K562 (cell line): ENCODE results near the gene HPSE2. TPM values are rescaled to one million over a fixed set of nuclear protein-coding genes. Genes with fewer than 3 reads are reported as not detected.

Source experiments
- ATAC-seq: fragments of 200-7000 bp; cut with Tn5 transposase; 3 replicates; pipeline ENCODE4 v1.9.1; 2020; ENCODE audit warnings: moderate library complexity
- BruUV-seq: library from RNA; stranded (reverse); fragments of 400-500 nt; replicated peaks from 2 replicates; lab custom pipeline; 2021; lab: Mats Ljungman, UMichigan
- CTCF ChIA-PET: fragments of 300-600 bp; formaldehyde crosslinking; extraction: SDS; loops from one replicate; lab custom pipeline; 2021; ENCODE audit warnings: low intra/inter-chr PET ratio; lab: Yijun Ruan, JAX
- POLR2A ChIA-PET: fragments of 300-600, 350-650 bp; sonication (Branson Sonifier 250); formaldehyde crosslinking; extraction: SDS; loops from one replicate; lab custom pipeline; 2021; ENCODE audit warnings: antibody characterized with exemption, inconsistent platforms; lab: Yijun Ruan, JAX
- DNase-seq, 4 experiments: peaks; one replicate each; pipeline versions ENCODE4 v3.0.0 to v3.0.0-alpha.2; 2011 to 2018; ENCODE audit warnings: low spot score in 3 of 4, mixed read lengths in 3 of 4; ENCODE audit errors: extremely low read depth in 1 of 4
- FAIRE-seq: peaks from 2 replicates; lab custom pipeline; 2011; peaks lifted over from hg19 to GRCh38; lab: Jason Lieb, UNC
- H2AFZ ChIP-seq: 2 replicates; pipeline ENCODE4 v1.6.0; 2011; ENCODE audit warnings: low read depth, low read length, control low read depth, inconsistent platforms
- H3K27ac ChIP-seq: fragments of 200-600 bp; 3 replicates; pipeline ENCODE4 v1.8.0; 2011; ENCODE audit warnings: low read depth, mild to moderate bottlenecking, control low read depth, inconsistent platforms, low read length, moderate library complexity, mixed read lengths; ENCODE audit errors: extremely low read depth
- H3K27me3 ChIP-seq, 2 experiments: fragments of 300-600 bp in 1 of 2; 2 replicates in 1 of 2; 3 replicates in 1 of 2; pipeline versions ENCODE4 v1.6.0 to v1.8.0; 2011; ENCODE audit warnings: inconsistent platforms in 2 of 2, low read length in 2 of 2, mild to moderate bottlenecking in 1 of 2, mixed read lengths in 1 of 2, moderate library complexity in 1 of 2; ENCODE audit not compliant: control insufficient read depth in 2 of 2, insufficient read depth in 2 of 2
- H3K36me3 ChIP-seq: fragments of 300-600 bp; 3 replicates; pipeline ENCODE4 v1.8.0; 2011; ENCODE audit warnings: mild to moderate bottlenecking, low read length, inconsistent platforms; ENCODE audit not compliant: control insufficient read depth, insufficient read depth
- H3K4me1 ChIP-seq, 2 experiments: fragments of 200-600 bp in 1 of 2; replicated peaks in 1 of 2; 2 replicates in 1 of 2; 3 replicates in 1 of 2; pipeline versions ENCODE4 v1.5.1 to v1.8.0; 2011; ENCODE audit warnings: inconsistent platforms in 2 of 2, low read length in 2 of 2, mild to moderate bottlenecking in 1 of 2, mixed read lengths in 1 of 2, moderate library complexity in 1 of 2; ENCODE audit not compliant: control insufficient read depth in 2 of 2, insufficient read depth in 2 of 2
- H3K4me2 ChIP-seq: 2 replicates; pipeline ENCODE4 v1.6.1; 2011; ENCODE audit warnings: low read length, control low read depth, inconsistent platforms, mixed read lengths; ENCODE audit not compliant: insufficient read depth
- H3K4me3 ChIP-seq: fragments of 200-600 bp; sonication (generic), shearing (Covaris generic); 2 replicates; pipeline ENCODE4 v1.5.1; 2016; ENCODE audit warnings: control low read depth, inconsistent platforms
- H3K79me2 ChIP-seq: fragments of 200-600 bp; 3 replicates; pipeline ENCODE4 v1.8.0; 2011; ENCODE audit warnings: low read length, inconsistent platforms; ENCODE audit not compliant: control insufficient read depth, insufficient read depth
- H3K9ac ChIP-seq, 2 experiments: 2 replicates each; pipeline versions ENCODE4 v1.6.0 to v1.6.1; 2011; ENCODE audit warnings: low read depth in 2 of 2, low read length in 2 of 2, control low read depth in 1 of 2, inconsistent platforms in 1 of 2, mild to moderate bottlenecking in 1 of 2, mixed read lengths in 1 of 2; ENCODE audit not compliant: insufficient read depth in 1 of 2
- H3K9me1 ChIP-seq: one replicate; pipeline ENCODE4 v1.6.0; 2011; ENCODE audit warnings: inconsistent platforms, mild to moderate bottlenecking, low read length, moderate library complexity; ENCODE audit not compliant: control insufficient read depth, insufficient read depth
- H3K9me3 ChIP-seq: replicated peaks from 2 replicates; pipeline ENCODE4 v1.5.1; 2011; ENCODE audit warnings: low read depth, low read length, inconsistent platforms; ENCODE audit not compliant: control insufficient read depth, insufficient read depth
- H4K20me1 ChIP-seq: replicated peaks from 2 replicates; pipeline ENCODE4 v1.6.1; 2011; ENCODE audit warnings: low read length, inconsistent platforms, mixed read lengths; ENCODE audit not compliant: control insufficient read depth, insufficient read depth
- DMBX1 ChIP-seq: fragments of 250-450 bp; sonication (Bioruptor Pico); IDR thresholded peaks from 2 replicates; pipeline ENCODE4 v1.8.0; 2022; ENCODE audit warnings: inconsistent platforms, mild to moderate bottlenecking, moderate library complexity, borderline replicate concordance
- PCBP1 ChIP-seq: fragments of 200-400 bp; formaldehyde crosslinking; IDR thresholded peaks from 2 replicates; pipeline ENCODE4 v1.6.1; 2018; ENCODE audit warnings: mild to moderate bottlenecking, low read depth, low read length; ENCODE audit not compliant: poor library complexity, severe bottlenecking
- ZBTB7A ChIP-seq: IDR thresholded peaks from 2 replicates; pipeline ENCODE4 v1.6.1; 2011; ENCODE audit warnings: low read depth, mild to moderate bottlenecking, low read length, moderate library complexity, borderline replicate concordance; ENCODE audit not compliant: control insufficient read depth
- ZZZ3 ChIP-seq: fragments of 450-650 bp; IDR thresholded peaks from 2 replicates; pipeline ENCODE4 v1.6.1; 2016; ENCODE audit warnings: antibody characterized with exemption, mild to moderate bottlenecking, moderate library complexity
- WGBS: fragments of 100-300 bp; shearing (Covaris generic); methylation state at CpG from one replicate; pipeline ENCODE4 v1.1.6; 2016; ENCODE audit warnings: low coverage, mixed read lengths; ENCODE audit not compliant: insufficient coverage; ENCODE audit errors: missing lambda C conversion rate; 5-methylcytosine and 5-hydroxymethylcytosine counted together
- in situ Hi-C: fragments of 300-500 bp; cut with MboI; formaldehyde crosslinking; loops from 4 replicates; pipeline ENCODE4 v1.15.0; 2018; ENCODE audit warnings: inconsistent platforms, mixed read lengths
- intact Hi-C: fragments of 100-400 bp; cut with micrococcal nuclease; formaldehyde crosslinking; loops from 2 replicates; pipeline ENCODE4 v1.14.2; 2022
- polyA plus RNA-seq, 8 experiments: library from polyadenylated mRNA; depleted of rRNA in 4 of 8; stranded (reverse) in 5 of 8; unstranded in 3 of 8; fragments of >200 nt; fragmentation: Nextera tagmentation in 2 of 8; fragmentation: Illumina TruSeq in 1 of 8; extraction: Ambion mirVana in 2 of 8; extraction: Trizol in 1 of 8; gene quantifications; 2 replicates each; pipeline versions ENCODE4 v1.2.1 to v1.2.3, GENCODE V29; 2011 to 2014; ENCODE audit warnings: inconsistent platforms in 1 of 8, missing spikeins in 1 of 8
- total RNA-seq, 7 experiments: library from RNA; depleted of rRNA in 6 of 7; stranded (reverse); fragments of >200 nt in 6 of 7; fragmentation: Illumina TruSeq in 2 of 7; extraction: Trizol in 2 of 7; gene quantifications; 2 replicates each; pipeline versions ENCODE4 v1.2.1 to v1.2.3, GENCODE V29; 2011 to 2021; ENCODE audit warnings: low replicate concordance in 1 of 7
- TF ChIP-seq, protein P1 (sequence below): fragments of 200-800 bp; sonication (Bioruptor generic); IDR thresholded peaks from 2 replicates; pipeline ENCODE4 v1.6.1; 2016; ENCODE audit warnings: missing genetic modification characterization, missing compliant biosample characterization

The HPSE2 gene
- total and polyA plus RNA-seq, 9 of the 15 experiments (the other 6 are each of a cell fraction or from before 2014, with no cell fraction given): 0.03 to 0.10 (median 0.04) TPM; not detected in 2

DNA sequence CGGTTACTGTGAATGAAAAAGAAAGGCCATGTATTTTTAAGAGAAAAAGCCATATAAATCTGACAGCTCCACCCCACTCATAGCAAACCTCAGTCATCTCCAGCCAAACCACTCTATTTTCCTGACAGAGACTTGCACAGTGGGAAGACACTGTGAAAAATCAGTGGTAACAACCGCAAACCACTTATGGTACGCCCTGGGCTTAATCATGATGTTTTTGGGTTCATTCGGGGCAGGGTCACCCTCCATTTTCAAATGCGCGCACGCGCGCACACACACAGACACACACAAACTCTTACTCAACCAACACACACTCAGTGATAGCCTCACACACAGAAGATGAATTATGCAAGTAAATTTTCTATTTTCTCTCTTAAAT, 706.9 kb downstream of the HPSE2 start:
- no peak for FAIRE-seq
- Histone ChIP-seq H3K27me3 (peaks cover 0 to 2% of the 10 kb centered on the region in 2 experiments; a peak in 2 of 5 replicates), H3K4me2 (no peak overlapping the region), H2AFZ (no peak overlapping the region), H3K79me2 (no peaks in the 10 kb centered on the region), H3K9ac (no peak overlapping the region), H3K4me1 (no peaks in the 10 kb centered on the region), H3K36me3 (no peaks in the 10 kb centered on the region), H3K9me3 (no peaks in the 10 kb centered on the region), H4K20me1 (no peaks in the 10 kb centered on the region)
- POLR2A ChIA-PET: no interaction called here
- intact Hi-C loops: no loop called here
- WGBS: 33% methylated on average over 9 of the region's 9 CpGs
- BruUV-seq: no TSS peak
- in situ Hi-C loops: no loop called here
- DNase-seq: no peak
- TF ChIP-seq DMBX1 (no peak), ZBTB7A (no peak), PCBP1 (no peak), ZZZ3 (no peak)
- TF ChIP-seq, protein P1, sequence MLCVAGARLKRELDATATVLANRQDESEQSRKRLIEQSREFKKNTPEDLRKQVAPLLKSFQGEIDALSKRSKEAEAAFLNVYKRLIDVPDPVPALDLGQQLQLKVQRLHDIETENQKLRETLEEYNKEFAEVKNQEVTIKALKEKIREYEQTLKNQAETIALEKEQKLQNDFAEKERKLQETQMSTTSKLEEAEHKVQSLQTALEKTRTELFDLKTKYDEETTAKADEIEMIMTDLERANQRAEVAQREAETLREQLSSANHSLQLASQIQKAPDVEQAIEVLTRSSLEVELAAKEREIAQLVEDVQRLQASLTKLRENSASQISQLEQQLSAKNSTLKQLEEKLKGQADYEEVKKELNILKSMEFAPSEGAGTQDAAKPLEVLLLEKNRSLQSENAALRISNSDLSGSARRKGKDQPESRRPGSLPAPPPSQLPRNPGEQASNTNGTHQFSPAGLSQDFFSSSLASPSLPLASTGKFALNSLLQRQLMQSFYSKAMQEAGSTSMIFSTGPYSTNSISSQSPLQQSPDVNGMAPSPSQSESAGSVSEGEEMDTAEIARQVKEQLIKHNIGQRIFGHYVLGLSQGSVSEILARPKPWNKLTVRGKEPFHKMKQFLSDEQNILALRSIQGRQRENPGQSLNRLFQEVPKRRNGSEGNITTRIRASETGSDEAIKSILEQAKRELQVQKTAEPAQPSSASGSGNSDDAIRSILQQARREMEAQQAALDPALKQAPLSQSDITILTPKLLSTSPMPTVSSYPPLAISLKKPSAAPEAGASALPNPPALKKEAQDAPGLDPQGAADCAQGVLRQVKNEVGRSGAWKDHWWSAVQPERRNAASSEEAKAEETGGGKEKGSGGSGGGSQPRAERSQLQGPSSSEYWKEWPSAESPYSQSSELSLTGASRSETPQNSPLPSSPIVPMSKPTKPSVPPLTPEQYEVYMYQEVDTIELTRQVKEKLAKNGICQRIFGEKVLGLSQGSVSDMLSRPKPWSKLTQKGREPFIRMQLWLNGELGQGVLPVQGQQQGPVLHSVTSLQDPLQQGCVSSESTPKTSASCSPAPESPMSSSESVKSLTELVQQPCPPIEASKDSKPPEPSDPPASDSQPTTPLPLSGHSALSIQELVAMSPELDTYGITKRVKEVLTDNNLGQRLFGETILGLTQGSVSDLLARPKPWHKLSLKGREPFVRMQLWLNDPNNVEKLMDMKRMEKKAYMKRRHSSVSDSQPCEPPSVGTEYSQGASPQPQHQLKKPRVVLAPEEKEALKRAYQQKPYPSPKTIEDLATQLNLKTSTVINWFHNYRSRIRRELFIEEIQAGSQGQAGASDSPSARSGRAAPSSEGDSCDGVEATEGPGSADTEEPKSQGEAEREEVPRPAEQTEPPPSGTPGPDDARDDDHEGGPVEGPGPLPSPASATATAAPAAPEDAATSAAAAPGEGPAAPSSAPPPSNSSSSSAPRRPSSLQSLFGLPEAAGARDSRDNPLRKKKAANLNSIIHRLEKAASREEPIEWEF (CRISPR knock-in tag): no peak
- TF ChIP-seq, all 486 proteins: peak for 0
- Histone ChIP-seq H3K9me1 (no peaks in the 10 kb centered on the region), H3K4me3 (no peak overlapping the region), H3K27ac (no peak overlapping the region)
- no peak for ATAC-seq
- CTCF ChIA-PET: no interaction called here
